ENCODE measurements around the gene KRTAP9-4.

KRTAP9-4 gene

DNA sequence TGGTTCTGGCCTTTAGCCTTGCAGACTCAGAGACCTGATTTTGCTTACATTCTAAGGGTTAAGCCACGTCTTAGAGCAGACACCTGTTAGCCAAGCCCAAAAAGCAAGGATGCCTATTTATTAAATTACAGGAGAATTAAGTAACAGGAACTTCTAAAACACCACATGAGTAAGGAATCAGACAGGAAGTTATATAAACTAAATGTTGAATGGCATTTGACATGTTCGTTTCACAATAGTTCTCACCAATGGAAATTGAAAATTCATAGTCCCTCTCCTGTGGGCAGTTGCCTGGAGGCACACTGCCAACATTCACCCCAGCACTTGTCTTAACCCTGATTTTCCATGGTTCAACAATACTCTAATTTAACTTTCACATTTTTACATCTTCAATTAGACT, 35.1 kb downstream of the KRTAP9-4 start:
- H3K27me3 Mint-ChIP-seq (ENCODE audit: low read depth) = peaks cover 3% of the 10 kb centered on the region
- H3K9me3 Mint-ChIP-seq = no peaks in the 10 kb centered on the region
- H3K27ac Mint-ChIP-seq = no peak overlapping the region
- H3K4me1 Mint-ChIP-seq (ENCODE audit: low read depth) = no peaks in the 10 kb centered on the region
- no peak overlapping the region for H3K4me3 Mint-ChIP-seq
- no peaks in the 10 kb centered on the region for H3K36me3 Mint-ChIP-seq (ENCODE audit: low read depth)
- no peak for DNase-seq (ENCODE audit: low spot score)

DNA sequence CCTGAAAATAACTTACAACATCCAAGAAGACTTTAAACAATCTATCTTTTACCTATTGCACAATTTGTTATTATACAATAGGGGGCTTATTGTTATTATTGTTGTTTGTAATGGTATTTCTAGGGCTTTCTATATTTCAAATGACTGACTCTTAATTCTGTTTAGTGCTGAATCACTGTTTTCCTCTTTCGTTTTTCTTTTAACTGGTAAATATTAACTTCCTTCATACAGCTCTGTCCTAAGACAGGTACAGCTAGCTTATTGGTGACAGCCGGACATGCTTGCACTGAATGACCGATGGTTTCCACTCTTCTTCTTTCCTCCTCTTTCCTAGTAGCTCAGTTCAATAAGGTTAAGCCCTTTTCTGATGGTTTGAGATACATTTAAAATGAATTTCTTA, 37.6 kb downstream of the KRTAP9-4 start:
- DNase-seq (ENCODE audit: low spot score) = no peak
- Mint-ChIP-seq H3K9me3 (no peaks in the 10 kb centered on the region), H3K27me3 (ENCODE audit: low read depth) (peaks cover 3% of the 10 kb centered on the region), H3K36me3 (ENCODE audit: low read depth) (no peaks in the 10 kb centered on the region), H3K4me3 (no peak overlapping the region), H3K4me1 (ENCODE audit: low read depth) (no peaks in the 10 kb centered on the region), H3K27ac (no peak overlapping the region)

DNA sequence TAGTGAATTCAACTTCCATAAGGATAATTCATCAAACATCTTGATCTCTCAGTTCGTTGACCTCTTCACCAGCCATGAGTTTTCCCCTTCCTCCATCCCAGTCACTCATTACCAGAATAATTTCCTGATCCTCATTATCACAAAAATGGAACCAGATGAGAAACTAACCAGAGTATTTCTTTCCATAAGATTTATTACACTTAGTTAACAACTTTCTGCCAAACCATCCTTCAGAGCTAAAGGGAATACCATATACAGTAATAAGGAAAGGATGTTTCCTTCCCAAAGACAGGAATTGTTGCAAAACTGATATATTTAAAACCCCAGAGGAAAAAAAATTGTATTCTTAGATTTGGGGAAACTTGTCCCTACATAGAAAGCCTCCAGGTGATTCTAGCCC, 44.5 kb downstream of the KRTAP9-4 start:
- Mint-ChIP-seq H3K4me3 (no peak overlapping the region), H3K9me3 (no peaks in the 10 kb centered on the region), H3K36me3 (ENCODE audit: low read depth) (no peaks in the 10 kb centered on the region), H3K27ac (no peak overlapping the region), H3K4me1 (ENCODE audit: low read depth) (no peaks in the 10 kb centered on the region), H3K27me3 (ENCODE audit: low read depth) (no peaks in the 10 kb centered on the region)
- DNase-seq (ENCODE audit: low spot score) = no peak

DNA sequence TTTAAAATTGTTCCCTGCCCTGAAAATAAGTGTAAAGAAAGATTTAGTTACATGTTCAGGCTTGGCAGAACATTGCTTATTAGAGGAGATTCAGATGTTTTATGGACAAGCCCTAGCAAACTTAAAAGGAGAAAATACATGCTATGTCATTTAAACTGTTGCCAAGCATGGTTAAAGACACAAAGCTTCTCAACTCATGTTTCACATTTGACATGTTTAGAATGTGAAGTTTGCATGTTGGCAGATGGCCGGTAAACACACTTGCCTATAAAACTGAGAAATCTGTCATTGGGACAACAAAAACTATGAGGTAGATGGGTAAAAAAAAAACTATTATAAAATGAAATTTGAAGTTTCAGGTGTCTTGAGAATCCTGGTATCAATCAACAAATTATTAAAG, 47.4 kb downstream of the KRTAP9-4 start:
- DNase-seq (ENCODE audit: low spot score) = no peak
- Mint-ChIP-seq H3K27me3 (ENCODE audit: low read depth) (no peaks in the 10 kb centered on the region), H3K9me3 (peaks cover 8% of the 10 kb centered on the region), H3K4me1 (ENCODE audit: low read depth) (no peaks in the 10 kb centered on the region), H3K36me3 (ENCODE audit: low read depth) (no peaks in the 10 kb centered on the region), H3K27ac (no peak overlapping the region), H3K4me3 (no peak overlapping the region)

DNA sequence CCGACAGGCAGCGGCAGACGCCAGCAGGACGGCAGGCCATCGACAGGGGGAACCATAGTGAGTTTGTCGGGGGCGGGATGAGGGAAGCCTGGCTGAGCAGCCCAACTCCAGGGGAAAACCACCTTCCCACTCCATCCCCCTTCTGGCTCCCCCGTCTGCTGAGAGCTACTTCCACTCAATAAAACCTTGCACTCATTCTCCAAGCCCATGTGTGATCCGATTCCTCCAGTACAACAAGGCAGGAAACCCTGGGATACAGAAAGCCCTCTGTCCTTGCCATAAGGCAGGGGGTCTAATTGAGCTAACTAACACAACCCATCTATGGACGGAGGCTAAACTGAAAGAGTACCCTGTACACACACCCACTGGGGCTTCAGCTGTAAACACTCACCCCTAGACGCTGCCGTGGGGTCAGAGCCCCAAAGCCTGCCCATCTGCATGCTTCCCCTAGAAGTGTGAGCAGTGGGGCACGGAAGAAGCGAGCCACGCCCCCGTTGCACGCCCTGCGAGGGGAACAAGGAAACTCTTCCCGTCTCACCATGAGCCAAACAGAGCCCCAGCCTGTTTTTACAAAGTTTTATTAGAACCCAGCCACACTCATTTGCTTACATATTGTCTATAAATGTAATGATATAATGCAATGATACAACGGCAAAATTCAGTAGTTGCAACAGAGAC, 49.1 kb downstream of the KRTAP9-4 start:
- DNase-seq (ENCODE audit: low spot score) = no peak
- H3K36me3 Mint-ChIP-seq (ENCODE audit: low read depth) = no peaks in the 10 kb centered on the region
- H3K4me3 Mint-ChIP-seq = no peak overlapping the region
- peaks cover 8% of the 10 kb centered on the region for H3K9me3 Mint-ChIP-seq
- H3K4me1 Mint-ChIP-seq (ENCODE audit: low read depth) = no peaks in the 10 kb centered on the region
- H3K27ac Mint-ChIP-seq = no peak overlapping the region
- no peaks in the 10 kb centered on the region for H3K27me3 Mint-ChIP-seq (ENCODE audit: low read depth)

Measured in T-helper 2 cell treated with Interferon-gamma antibody and Interleukin-4, amounts not matched to agents 5 μg/mL and 100 μg/mL, for 36 hours (primary cell).